Mesothelial cell of epicardium (in vitro differentiated cells): ENCODE measurements around the gene CDIP1. TPM values are rescaled to one million over a fixed set of nuclear protein-coding genes. Genes with fewer than 3 reads are reported as not detected.
A peak's percentile ranks its signal among the peaks of the same experiment; 100 is the strongest.

Source experiments
- DNase-seq, 2 experiments: peaks; one replicate each; pipeline ENCODE4 v3.0.0; 2021; ENCODE audit warnings: low spot score in 2 of 2; ENCODE audit not compliant: unreplicated experiment in 2 of 2
- H3K27ac Mint-ChIP-seq: 2 replicates; pipeline ENCODE4 v1.8.0; 2021; ENCODE audit warnings: mixed read lengths
- H3K27me3 Mint-ChIP-seq: 2 replicates; pipeline ENCODE4 v1.8.0; 2021; ENCODE audit warnings: low read depth, mixed read lengths
- H3K36me3 Mint-ChIP-seq: 2 replicates; pipeline ENCODE4 v1.8.0; 2021; ENCODE audit warnings: mixed read lengths
- H3K4me1 Mint-ChIP-seq: 2 replicates; pipeline ENCODE4 v1.8.0; 2021; ENCODE audit warnings: mixed read lengths
- H3K4me3 Mint-ChIP-seq: 2 replicates; pipeline ENCODE4 v1.8.0; 2021; ENCODE audit warnings: mild to moderate bottlenecking, moderate library complexity, mixed read lengths
- H3K9me3 Mint-ChIP-seq: 2 replicates; pipeline ENCODE4 v1.8.0; 2021; ENCODE audit warnings: mixed read lengths
- CTCF ChIP-seq: fragments of 200-600 bp; sonication (generic); IDR thresholded peaks from one replicate; pipeline ENCODE4 v1.5.0; 2021; ENCODE audit warnings: antibody characterized with exemption; ENCODE audit not compliant: unreplicated experiment
- total RNA-seq: library from RNA; stranded (reverse); gene quantifications from 3 replicates; pipeline ENCODE4 v1.2.1, GENCODE V29; 2021

Gene CDIP1
- total RNA-seq, 1 donor from 2014 or later = 24.2 TPM

DNA sequence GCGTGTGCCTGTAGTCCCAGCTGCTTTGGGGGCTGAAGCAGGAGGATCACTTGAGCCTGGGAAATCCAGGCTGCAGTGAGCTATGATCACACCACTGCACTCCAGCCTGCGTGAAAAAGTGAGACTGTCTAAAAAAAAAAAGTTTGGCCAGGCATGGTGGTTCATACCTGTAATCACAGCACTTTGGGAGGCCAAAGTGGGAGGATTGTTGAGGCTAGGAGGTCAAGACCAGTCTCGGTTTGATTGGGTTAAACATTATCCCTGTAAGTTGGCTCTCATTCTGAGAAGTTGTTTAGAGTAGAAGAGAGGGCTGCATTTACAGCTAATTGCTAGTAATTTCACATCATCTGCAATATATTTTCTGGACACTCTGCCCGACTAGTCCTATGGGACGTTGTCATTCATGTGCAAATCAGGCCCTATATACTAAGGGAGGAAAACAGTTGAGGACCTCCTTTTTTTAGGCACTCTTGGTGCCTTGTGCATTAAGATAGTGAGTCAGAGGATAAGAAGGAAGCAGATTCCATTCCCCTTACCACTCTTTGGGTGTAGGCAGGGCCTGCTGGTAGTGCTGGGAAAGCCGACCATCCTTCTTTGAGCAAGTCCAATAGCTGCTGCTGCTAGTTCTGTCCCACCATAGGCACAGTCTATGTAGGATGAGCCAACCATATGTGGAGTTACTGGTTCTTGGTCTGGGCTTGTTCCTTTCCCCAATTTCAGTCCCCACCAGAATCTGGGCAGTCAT is 43.7 kb downstream of the CDIP1 start:
- H3K27me3 Mint-ChIP-seq = no peaks in the 10 kb centered on the region
- H3K4me3 Mint-ChIP-seq = no peak overlapping the region
- H3K36me3 Mint-ChIP-seq = peaks cover 4% of the 10 kb centered on the region
- no peak overlapping the region for H3K27ac Mint-ChIP-seq
- TF ChIP-seq CTCF = no peak
- no peak for DNase-seq
- H3K4me1 Mint-ChIP-seq = peaks cover 1% of the 10 kb centered on the region
- H3K9me3 Mint-ChIP-seq = no peaks in the 10 kb centered on the region

- Mint-ChIP-seq H3K4me1 (peaks cover 2% of the 10 kb centered on the region), H3K27ac (no peak overlapping the region), H3K9me3 (no peaks in the 10 kb centered on the region), H3K27me3 (no peaks in the 10 kb centered on the region), H3K4me3 (no peak overlapping the region), H3K36me3 (peaks cover 4% of the 10 kb centered on the region)
- TF ChIP-seq CTCF = no peak
- no peak for DNase-seq
Measured at GRCh38 chr16:4491898-4492297, 46.7 kb downstream of the CDIP1 start.

GRCh38 chr16:4489030-4489429 is 49.5 kb downstream of the CDIP1 start:
- DNase-seq = no peak
- Mint-ChIP-seq H3K27me3 (no peaks in the 10 kb centered on the region), H3K4me3 (no peak overlapping the region), H3K4me1 (peaks cover 2% of the 10 kb centered on the region), H3K36me3 (peaks cover 4% of the 10 kb centered on the region), H3K27ac (peak overlapping the region; percentile 73), H3K9me3 (no peaks in the 10 kb centered on the region)
- no peak for TF ChIP-seq CTCF

DNA sequence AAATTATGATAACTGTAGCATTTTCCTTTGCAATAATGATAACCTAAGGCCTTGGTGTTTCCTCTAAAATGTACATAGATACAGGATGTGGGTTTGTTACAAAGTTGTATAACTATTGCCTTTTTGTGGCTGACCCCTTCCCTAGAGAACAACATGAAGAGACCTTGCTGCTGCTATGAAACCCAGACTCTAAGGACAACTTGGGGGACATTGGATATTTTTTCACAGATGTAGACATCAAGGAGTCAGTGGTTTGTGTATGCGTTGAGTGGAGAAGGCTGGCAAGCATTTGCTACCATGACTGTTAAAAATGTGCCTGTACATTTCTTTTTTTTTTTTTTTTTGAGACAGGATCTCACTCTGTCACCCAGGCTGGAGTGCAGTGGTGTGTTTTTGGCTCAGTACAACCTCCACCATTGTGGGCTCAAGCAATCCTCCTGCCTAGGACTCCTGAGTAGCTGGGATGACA is 50.0 kb downstream of the CDIP1 start:
- peaks cover 2% of the 10 kb centered on the region for H3K4me1 Mint-ChIP-seq
- H3K27me3 Mint-ChIP-seq = no peaks in the 10 kb centered on the region
- DNase-seq = no peak
- no peaks in the 10 kb centered on the region for H3K9me3 Mint-ChIP-seq
- no peak overlapping the region for H3K27ac Mint-ChIP-seq
- no peak overlapping the region for H3K4me3 Mint-ChIP-seq
- TF ChIP-seq CTCF = no peak
- peaks cover 3% of the 10 kb centered on the region for H3K36me3 Mint-ChIP-seq

- H3K4me3 Mint-ChIP-seq = no peak overlapping the region
- H3K27me3 Mint-ChIP-seq = no peaks in the 10 kb centered on the region
- peak overlapping the region; percentile 64 for H3K27ac Mint-ChIP-seq
- no peaks in the 10 kb centered on the region for H3K36me3 Mint-ChIP-seq
- no peak for DNase-seq
- peaks cover 2% of the 10 kb centered on the region for H3K4me1 Mint-ChIP-seq
- no peak for TF ChIP-seq CTCF
- no peaks in the 10 kb centered on the region for H3K9me3 Mint-ChIP-seq
Measured at GRCh38 chr16:4487955-4488498, 50.5 kb downstream of the CDIP1 start.
